Measurements from ENCODE around the gene CDC42EP1.
"Not testable (repeated sequence)": the region's sequence is repeated elsewhere in the genome, so short reads cannot be mapped to it uniquely, and the experiment has no call there.

CDC42EP1 gene

GRCh38 chr22:37535159-37535558 lies 25.1 kb upstream of the CDC42EP1 start:
- Histone ChIP-seq H3K79me2 (ENCODE audit: control insufficient read depth, insufficient read depth, low read length, unreplicated experiment) (no peaks in the 10 kb centered on the region), H3K4me3 (ENCODE audit: low read depth, low read length) (no peak overlapping the region), H3K36me3 (ENCODE audit: insufficient read depth, low read length) (no peaks in the 10 kb centered on the region), H3K4me1 (ENCODE audit: control insufficient read depth, insufficient read depth, low read length, unreplicated experiment) (peaks cover 13% of the 10 kb centered on the region), H3K27me3 (ENCODE audit: insufficient read depth, low read length) (no peaks in the 10 kb centered on the region), H3K27ac (ENCODE audit: low read depth, low read length) (no peak overlapping the region), H2AFZ (ENCODE audit: low read length, unreplicated experiment) (no peak overlapping the region)

- Histone ChIP-seq H3K4me1 (ENCODE audit: control insufficient read depth, insufficient read depth, low read length, unreplicated experiment) (peaks cover 17% of the 10 kb centered on the region), H3K36me3 (ENCODE audit: insufficient read depth, low read length) (no peaks in the 10 kb centered on the region), H3K27me3 (ENCODE audit: insufficient read depth, low read length) (no peaks in the 10 kb centered on the region), H3K27ac (ENCODE audit: low read depth, low read length) (no peak overlapping the region), H2AFZ (ENCODE audit: low read length, unreplicated experiment) (no peak overlapping the region), H3K79me2 (ENCODE audit: control insufficient read depth, insufficient read depth, low read length, unreplicated experiment) (no peaks in the 10 kb centered on the region), H3K4me3 (ENCODE audit: low read depth, low read length) (no peak overlapping the region)
Measured at GRCh38 chr22:37538590-37539357, 21.5 kb upstream of the CDC42EP1 start.

- H3K79me2 ChIP-seq (ENCODE audit: control insufficient read depth, insufficient read depth, low read length, unreplicated experiment); H3K27me3 ChIP-seq (ENCODE audit: insufficient read depth, low read length); H3K4me3 ChIP-seq (ENCODE audit: low read depth, low read length); H2AFZ ChIP-seq (ENCODE audit: low read length, unreplicated experiment); H3K4me1 ChIP-seq (ENCODE audit: control insufficient read depth, insufficient read depth, low read length, unreplicated experiment); H3K36me3 ChIP-seq (ENCODE audit: insufficient read depth, low read length); H3K27ac ChIP-seq (ENCODE audit: low read depth, low read length): not testable (repeated sequence)
Measured at GRCh38 chr22:37539790-37540189, 20.5 kb upstream of the CDC42EP1 start.

GRCh38 chr22:37542416-37542815 lies 17.9 kb upstream of the CDC42EP1 start:
- Histone ChIP-seq H3K27ac (ENCODE audit: low read depth, low read length) (peak overlapping the region; percentile 19; the same call in 1 of the 2 replicates), H3K4me1 (ENCODE audit: control insufficient read depth, insufficient read depth, low read length, unreplicated experiment) (peaks cover 27% of the 10 kb centered on the region)
- H3K79me2 ChIP-seq (ENCODE audit: control insufficient read depth, insufficient read depth, low read length, unreplicated experiment); H3K27me3 ChIP-seq (ENCODE audit: insufficient read depth, low read length); H3K4me3 ChIP-seq (ENCODE audit: low read depth, low read length); H2AFZ ChIP-seq (ENCODE audit: low read length, unreplicated experiment); H3K36me3 ChIP-seq (ENCODE audit: insufficient read depth, low read length): not testable (repeated sequence)

GRCh38 chr22:37542959-37543358 lies 17.3 kb upstream of the CDC42EP1 start:
- H3K27ac ChIP-seq (ENCODE audit: low read depth, low read length) = no peak overlapping the region
- no peak overlapping the region for H2AFZ ChIP-seq (ENCODE audit: low read length, unreplicated experiment)
- no peaks in the 10 kb centered on the region for H3K36me3 ChIP-seq (ENCODE audit: insufficient read depth, low read length)
- no peak overlapping the region for H3K4me3 ChIP-seq (ENCODE audit: low read depth, low read length)
- H3K27me3 ChIP-seq (ENCODE audit: insufficient read depth, low read length) = no peaks in the 10 kb centered on the region
- H3K79me2 ChIP-seq (ENCODE audit: control insufficient read depth, insufficient read depth, low read length, unreplicated experiment) = no peaks in the 10 kb centered on the region
- peaks cover 28% of the 10 kb centered on the region for H3K4me1 ChIP-seq (ENCODE audit: control insufficient read depth, insufficient read depth, low read length, unreplicated experiment)

- no peak overlapping the region for H2AFZ ChIP-seq (ENCODE audit: low read length, unreplicated experiment)
- no peaks in the 10 kb centered on the region for H3K27me3 ChIP-seq (ENCODE audit: insufficient read depth, low read length)
- peaks cover 28% of the 10 kb centered on the region for H3K4me1 ChIP-seq (ENCODE audit: control insufficient read depth, insufficient read depth, low read length, unreplicated experiment)
- no peaks in the 10 kb centered on the region for H3K79me2 ChIP-seq (ENCODE audit: control insufficient read depth, insufficient read depth, low read length, unreplicated experiment)
- H3K27ac ChIP-seq (ENCODE audit: low read depth, low read length) = peak overlapping the region; percentile 64; the same call in 1 of the 2 replicates
- peak overlapping the region; percentile 53 for H3K4me3 ChIP-seq (ENCODE audit: low read depth, low read length)
- no peaks in the 10 kb centered on the region for H3K36me3 ChIP-seq (ENCODE audit: insufficient read depth, low read length)
Measured at GRCh38 chr22:37544955-37545702, 15.2 kb upstream of the CDC42EP1 start.

GRCh38 chr22:37545703-37546436 lies 14.4 kb upstream of the CDC42EP1 start:
- H3K4me1 ChIP-seq (ENCODE audit: control insufficient read depth, insufficient read depth, low read length, unreplicated experiment) = peaks cover 28% of the 10 kb centered on the region
- no peak overlapping the region for H2AFZ ChIP-seq (ENCODE audit: low read length, unreplicated experiment)
- no peaks in the 10 kb centered on the region for H3K36me3 ChIP-seq (ENCODE audit: insufficient read depth, low read length)
- H3K79me2 ChIP-seq (ENCODE audit: control insufficient read depth, insufficient read depth, low read length, unreplicated experiment) = no peaks in the 10 kb centered on the region
- H3K27ac ChIP-seq (ENCODE audit: low read depth, low read length) = peak overlapping the region; percentile 64
- peak overlapping the region; percentile 53 for H3K4me3 ChIP-seq (ENCODE audit: low read depth, low read length)
- H3K27me3 ChIP-seq (ENCODE audit: insufficient read depth, low read length) = no peaks in the 10 kb centered on the region

GRCh38 chr22:37546437-37547250 lies 13.6 kb upstream of the CDC42EP1 start:
- 0 out of 2 replicates have a peak overlapping the region, but pooled peaks have one; percentile 53 for H3K4me3 ChIP-seq (ENCODE audit: low read depth, low read length)
- peaks cover 25% of the 10 kb centered on the region for H3K4me1 ChIP-seq (ENCODE audit: control insufficient read depth, insufficient read depth, low read length, unreplicated experiment)
- H3K27ac ChIP-seq (ENCODE audit: low read depth, low read length) = peak overlapping the region; percentile 64
- no peaks in the 10 kb centered on the region for H3K36me3 ChIP-seq (ENCODE audit: insufficient read depth, low read length)
- H3K79me2 ChIP-seq (ENCODE audit: control insufficient read depth, insufficient read depth, low read length, unreplicated experiment) = no peaks in the 10 kb centered on the region
- no peaks in the 10 kb centered on the region for H3K27me3 ChIP-seq (ENCODE audit: insufficient read depth, low read length)
- H2AFZ ChIP-seq (ENCODE audit: low read length, unreplicated experiment) = no peak overlapping the region

GRCh38 chr22:37547251-37547741 lies 13.0 kb upstream of the CDC42EP1 start:
- Histone ChIP-seq H2AFZ (ENCODE audit: low read length, unreplicated experiment) (no peak overlapping the region), H3K79me2 (ENCODE audit: control insufficient read depth, insufficient read depth, low read length, unreplicated experiment) (no peaks in the 10 kb centered on the region), H3K4me3 (ENCODE audit: low read depth, low read length) (no peak overlapping the region), H3K27me3 (ENCODE audit: insufficient read depth, low read length) (no peaks in the 10 kb centered on the region), H3K27ac (ENCODE audit: low read depth, low read length) (peak overlapping the region; percentile 64; the same call in 1 of the 2 replicates), H3K36me3 (ENCODE audit: insufficient read depth, low read length) (no peaks in the 10 kb centered on the region), H3K4me1 (ENCODE audit: control insufficient read depth, insufficient read depth, low read length, unreplicated experiment) (peaks cover 19% of the 10 kb centered on the region)

- peaks cover 19% of the 10 kb centered on the region for H3K4me1 ChIP-seq (ENCODE audit: control insufficient read depth, insufficient read depth, low read length, unreplicated experiment)
Measured at GRCh38 chr22:37549704-37550059, 10.6 kb upstream of the CDC42EP1 start.

More at GRCh38 chr22:37549704-37550059, 10.6 kb upstream of the CDC42EP1 start:
- no peaks in the 10 kb centered on the region for H3K79me2 ChIP-seq (ENCODE audit: control insufficient read depth, insufficient read depth, low read length, unreplicated experiment)
- H3K27me3 ChIP-seq (ENCODE audit: insufficient read depth, low read length) = no peaks in the 10 kb centered on the region
- no peak overlapping the region for H3K27ac ChIP-seq (ENCODE audit: low read depth, low read length)
- no peaks in the 10 kb centered on the region for H3K36me3 ChIP-seq (ENCODE audit: insufficient read depth, low read length)
- no peak overlapping the region for H2AFZ ChIP-seq (ENCODE audit: low read length, unreplicated experiment)
- no peak overlapping the region for H3K4me3 ChIP-seq (ENCODE audit: low read depth, low read length)

Data from ACC112 (cell line).